Fibroblast of mammary gland (primary cell): Measurements from ENCODE around the gene FGD5.

ENCODE experiments used
- DNase-seq: peaks from one replicate; pipeline ENCODE4 v3.0.0-alpha.2; 2010; ENCODE audit warnings: low read depth
- H3K4me3 ChIP-seq: 2 replicates; pipeline ENCODE4 v1.5.1; 2011; ENCODE audit warnings: low read depth, mild to moderate bottlenecking, low read length, moderate library complexity; ENCODE audit not compliant: control insufficient read depth
- TF ChIP-seq, protein P1 (sequence below): conservative IDR thresholded peaks from 2 replicates; pipeline ENCODE4 v1.5.1; 2011; ENCODE audit warnings: low read depth, low read length, inconsistent platforms; ENCODE audit not compliant: control insufficient read depth, insufficient read depth

Gene FGD5

GRCh38 chr3:14824646-14825045 is 5.9 kb downstream of the FGD5 start:
- DNase-seq, result no peak
- TF ChIP-seq, protein P1, sequence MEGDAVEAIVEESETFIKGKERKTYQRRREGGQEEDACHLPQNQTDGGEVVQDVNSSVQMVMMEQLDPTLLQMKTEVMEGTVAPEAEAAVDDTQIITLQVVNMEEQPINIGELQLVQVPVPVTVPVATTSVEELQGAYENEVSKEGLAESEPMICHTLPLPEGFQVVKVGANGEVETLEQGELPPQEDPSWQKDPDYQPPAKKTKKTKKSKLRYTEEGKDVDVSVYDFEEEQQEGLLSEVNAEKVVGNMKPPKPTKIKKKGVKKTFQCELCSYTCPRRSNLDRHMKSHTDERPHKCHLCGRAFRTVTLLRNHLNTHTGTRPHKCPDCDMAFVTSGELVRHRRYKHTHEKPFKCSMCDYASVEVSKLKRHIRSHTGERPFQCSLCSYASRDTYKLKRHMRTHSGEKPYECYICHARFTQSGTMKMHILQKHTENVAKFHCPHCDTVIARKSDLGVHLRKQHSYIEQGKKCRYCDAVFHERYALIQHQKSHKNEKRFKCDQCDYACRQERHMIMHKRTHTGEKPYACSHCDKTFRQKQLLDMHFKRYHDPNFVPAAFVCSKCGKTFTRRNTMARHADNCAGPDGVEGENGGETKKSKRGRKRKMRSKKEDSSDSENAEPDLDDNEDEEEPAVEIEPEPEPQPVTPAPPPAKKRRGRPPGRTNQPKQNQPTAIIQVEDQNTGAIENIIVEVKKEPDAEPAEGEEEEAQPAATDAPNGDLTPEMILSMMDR, result no peak
- H3K4me3 ChIP-seq, result no peak overlapping the region

- DNase-seq, result no peak
- TF ChIP-seq, protein P1, result no peak
- no peak overlapping the region for H3K4me3 ChIP-seq
These were observed 7.3 kb downstream of the FGD5 start for GRCh38 chr3:14826069-14826468.

DNA sequence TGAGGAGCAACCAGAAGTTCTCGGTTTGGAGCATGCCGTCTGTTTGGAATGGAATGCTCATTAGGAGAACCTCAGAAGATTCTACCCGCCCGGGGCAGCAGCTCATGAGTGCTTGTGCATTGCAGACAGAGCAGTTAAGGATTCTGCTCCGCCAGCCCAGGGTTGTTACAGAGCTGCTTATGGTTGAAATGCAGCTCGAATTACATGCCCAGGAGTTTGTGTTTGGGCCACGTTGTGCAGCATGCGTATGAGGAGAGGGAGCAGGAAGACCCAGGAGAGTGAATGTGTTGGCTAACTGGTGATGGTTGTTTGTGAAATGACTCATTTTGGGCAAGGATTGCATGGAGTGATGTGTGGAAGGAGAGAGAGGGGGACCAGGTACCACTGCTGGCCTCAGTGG is 9.0 kb downstream of the FGD5 start:
- no peak overlapping the region for H3K4me3 ChIP-seq
- no peak for DNase-seq
- TF ChIP-seq, protein P1, result no peak

GRCh38 chr3:14829811-14830210 is 11.0 kb downstream of the FGD5 start:
- TF ChIP-seq, protein P1, result no peak
- no peak for DNase-seq
- no peak overlapping the region for H3K4me3 ChIP-seq

DNA sequence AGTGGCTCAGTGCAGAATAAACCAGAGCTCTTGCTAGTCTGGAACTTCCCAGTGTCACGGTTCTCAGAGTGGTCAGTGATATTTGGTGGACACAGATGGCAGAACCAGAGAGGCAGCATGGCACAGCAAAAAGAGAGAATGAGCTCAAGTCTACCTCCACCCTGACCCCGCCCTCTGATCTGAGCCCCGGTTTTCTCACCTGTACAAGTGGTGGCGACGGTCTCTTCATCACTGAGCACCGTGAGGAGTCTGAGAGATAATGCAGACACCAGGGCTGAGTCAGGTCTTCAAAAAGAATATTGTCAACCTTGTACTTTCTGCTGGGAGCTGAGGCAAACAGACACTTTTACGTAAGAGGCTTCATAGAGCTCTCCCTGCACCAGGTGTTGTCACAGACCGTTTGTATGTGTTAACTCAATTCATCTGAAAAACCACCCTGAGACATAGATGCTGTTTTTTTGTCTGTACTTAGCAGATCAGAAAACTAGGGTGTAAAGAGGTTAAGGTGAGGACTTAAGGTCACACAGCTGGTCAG is 13.2 kb downstream of the FGD5 start:
- TF ChIP-seq, protein P1, result no peak
- no peak overlapping the region for H3K4me3 ChIP-seq
- DNase-seq, result no peak

DNA sequence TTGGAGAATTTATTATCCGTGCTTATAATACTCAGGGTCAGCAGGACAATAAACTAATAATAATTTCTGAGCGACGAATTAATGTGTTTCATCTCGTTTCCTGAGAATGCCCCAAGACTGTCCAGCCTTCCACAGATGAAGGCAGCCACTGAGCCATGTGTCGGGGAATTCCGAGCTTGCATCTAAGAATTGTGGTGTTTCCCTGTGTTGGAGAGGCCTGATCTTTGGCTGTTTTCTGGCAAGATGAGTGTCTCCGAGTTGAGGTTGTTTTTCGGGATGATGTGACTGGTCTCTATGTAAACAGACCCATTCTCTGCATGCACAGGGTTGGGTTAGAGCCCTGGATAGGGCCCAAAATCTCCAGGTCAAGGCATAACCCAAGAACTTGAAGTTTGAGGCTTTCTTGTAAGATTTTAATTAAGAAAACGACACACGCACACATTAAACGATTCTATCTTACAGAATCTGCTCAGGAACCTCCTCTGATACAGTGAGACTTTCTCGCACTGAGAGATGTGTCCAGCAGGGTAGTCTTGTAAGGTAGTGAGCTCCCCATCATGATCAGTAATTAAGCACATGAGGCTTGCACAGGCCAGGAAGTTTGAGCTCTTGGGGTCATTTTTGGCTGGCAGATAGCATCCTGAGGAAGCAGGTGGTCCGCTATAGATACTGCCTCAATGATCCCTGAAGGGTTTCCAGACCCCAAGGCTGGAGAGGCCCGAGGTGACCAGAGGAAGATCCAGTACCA is 14.4 kb downstream of the FGD5 start:
- TF ChIP-seq, protein P1, result no peak

GRCh38 chr3:14834121-14834520 is 15.4 kb downstream of the FGD5 start:
- DNase-seq, result no peak
- TF ChIP-seq, protein P1, result no peak
- H3K4me3 ChIP-seq, result no peak overlapping the region

More for the DNA sequence above, 14.4 kb downstream of the FGD5 start:
- H3K4me3 ChIP-seq, result no peak overlapping the region
- no peak for DNase-seq
